Spinal cord (tissue), 10 donors: ENCODE results near the gene PLD1. TPM values are rescaled to one million over a fixed set of nuclear protein-coding genes. Genes with fewer than 3 reads are reported as not detected.

ENCODE experiments used
- DNase-seq, 6 donors: peaks; one replicate each; pipeline versions ENCODE4 v3.0.0 to v3.0.0-alpha.2; 2013 to 2015; ENCODE audit warnings: low spot score in 6 of 6, low read depth in 4 of 6
- H3K27ac ChIP-seq: one replicate; pipeline ENCODE4 v1.5.1; 2013; ENCODE audit warnings: low read depth, low read length, control low read depth
- H3K27me3 ChIP-seq: one replicate; pipeline ENCODE4 v1.6.1; 2013; ENCODE audit warnings: low read length; ENCODE audit not compliant: control insufficient read depth, insufficient read depth
- H3K36me3 ChIP-seq: one replicate; pipeline ENCODE4 v1.6.1; 2013; ENCODE audit warnings: low read length; ENCODE audit not compliant: control insufficient read depth, insufficient read depth
- H3K4me1 ChIP-seq: one replicate; pipeline ENCODE4 v1.6.1; 2013; ENCODE audit warnings: low read length; ENCODE audit not compliant: control insufficient read depth, insufficient read depth
- H3K4me3 ChIP-seq: one replicate; pipeline ENCODE4 v1.5.1; 2013; ENCODE audit warnings: low read depth, low read length, control low read depth
- H3K9me3 ChIP-seq: one replicate; pipeline ENCODE4 v1.6.1; 2013; ENCODE audit warnings: low read length; ENCODE audit not compliant: control insufficient read depth, insufficient read depth
- WGBS: methylation state at CpG from one replicate; pipeline ENCODE4 v1.1.5; 2013; ENCODE audit warnings: missing lambda C conversion rate; ENCODE audit not compliant: insufficient coverage; 5-methylcytosine and 5-hydroxymethylcytosine counted together
- polyA plus RNA-seq, 2 donors: library from polyadenylated mRNA; unstranded; fragments of 120-200 nt; gene quantifications; one replicate each; pipeline ENCODE4 v1.2.1, GENCODE V29; 2013; ENCODE audit not compliant: insufficient read length in 2 of 2
- total RNA-seq, 2 donors: library from RNA; depleted of rRNA in 1 of 2; stranded (reverse); fragments of 120-200 nt in 1 of 2; fragments of >200 nt in 1 of 2; gene quantifications; one replicate each; pipeline versions ENCODE4 v1.2.3 to v1.2.4, GENCODE V29; 2013 to 2014
- donor health status: healthy.

Gene PLD1
- total and polyA plus RNA-seq, 4 donors, result 31.1 to 92.5 (median 51.2) TPM

- no peak for DNase-seq
- 95% methylated on average over 3 of the region's 3 CpGs for WGBS
- Histone ChIP-seq H3K9me3 (peaks cover 1% of the 10 kb centered on the region), H3K27ac (no peak overlapping the region), H3K4me1 (no peaks in the 10 kb centered on the region), H3K36me3 (no peaks in the 10 kb centered on the region), H3K27me3 (no peaks in the 10 kb centered on the region), H3K4me3 (no peak overlapping the region)
Observed at GRCh38 chr3:171802590-171802956, 7.7 kb downstream of the PLD1 start.

GRCh38 chr3:171801738-171802589 is 8.3 kb downstream of the PLD1 start:
- peaks cover 1% of the 10 kb centered on the region for H3K9me3 ChIP-seq
- no peaks in the 10 kb centered on the region for H3K27me3 ChIP-seq
- no peak for DNase-seq
- no peak overlapping the region for H3K27ac ChIP-seq
- WGBS, result 93% methylated on average over 4 of the region's 4 CpGs
- no peaks in the 10 kb centered on the region for H3K36me3 ChIP-seq
- H3K4me3 ChIP-seq, result no peak overlapping the region
- H3K4me1 ChIP-seq, result no peaks in the 10 kb centered on the region

- no peak overlapping the region for H3K4me3 ChIP-seq
- no peak for DNase-seq
- no CpG with 5 or more reads among the region's 1 CpG for WGBS
- no peak overlapping the region for H3K27ac ChIP-seq
- no peaks in the 10 kb centered on the region for H3K4me1 ChIP-seq
- H3K36me3 ChIP-seq, result no peaks in the 10 kb centered on the region
- H3K27me3 ChIP-seq, result no peaks in the 10 kb centered on the region
- H3K9me3 ChIP-seq, result peaks cover 1% of the 10 kb centered on the region
Observed at GRCh38 chr3:171799501-171799900, 10.8 kb downstream of the PLD1 start.

- no CpG with 5 or more reads among the region's 3 CpGs for WGBS
- no peak for DNase-seq
- no peaks in the 10 kb centered on the region for H3K36me3 ChIP-seq
- no peaks in the 10 kb centered on the region for H3K4me1 ChIP-seq
- H3K27me3 ChIP-seq, result no peaks in the 10 kb centered on the region
- H3K9me3 ChIP-seq, result no peaks in the 10 kb centered on the region
- no peak overlapping the region for H3K27ac ChIP-seq
- H3K4me3 ChIP-seq, result no peak overlapping the region
Observed at GRCh38 chr3:171797873-171798272, 12.4 kb downstream of the PLD1 start.

- Histone ChIP-seq H3K27ac (no peak overlapping the region), H3K4me3 (no peak overlapping the region), H3K4me1 (no peaks in the 10 kb centered on the region), H3K27me3 (no peaks in the 10 kb centered on the region), H3K36me3 (no peaks in the 10 kb centered on the region), H3K9me3 (no peaks in the 10 kb centered on the region)
- DNase-seq, result peak in 1 of 6 donors; percentile 26
- WGBS, result 38% methylated on average over 1 of the region's 1 CpG
Observed at GRCh38 chr3:171797265-171797679, 13.0 kb downstream of the PLD1 start.

GRCh38 chr3:171796625-171797264 is 13.5 kb downstream of the PLD1 start:
- Histone ChIP-seq H3K4me1 (no peaks in the 10 kb centered on the region), H3K27me3 (no peaks in the 10 kb centered on the region), H3K27ac (no peak overlapping the region), H3K9me3 (no peaks in the 10 kb centered on the region), H3K4me3 (no peak overlapping the region), H3K36me3 (no peaks in the 10 kb centered on the region)
- WGBS, result 95% methylated on average over 4 of the region's 4 CpGs
- DNase-seq, result no peak

- Histone ChIP-seq H3K4me3 (no peak overlapping the region), H3K36me3 (no peaks in the 10 kb centered on the region), H3K27me3 (no peaks in the 10 kb centered on the region), H3K4me1 (no peaks in the 10 kb centered on the region), H3K27ac (no peak overlapping the region), H3K9me3 (no peaks in the 10 kb centered on the region)
- 100% methylated on average over 2 of the region's 2 CpGs for WGBS
- DNase-seq, result no peak
Observed at GRCh38 chr3:171792531-171792930, 17.8 kb downstream of the PLD1 start.

- no peaks in the 10 kb centered on the region for H3K36me3 ChIP-seq
- H3K27me3 ChIP-seq, result no peaks in the 10 kb centered on the region
- no peak overlapping the region for H3K4me3 ChIP-seq
- H3K4me1 ChIP-seq, result no peaks in the 10 kb centered on the region
- H3K27ac ChIP-seq, result no peak overlapping the region
- WGBS, result 60% methylated on average over 3 of the region's 5 CpGs
- DNase-seq, result no peak
- no peaks in the 10 kb centered on the region for H3K9me3 ChIP-seq
Observed at GRCh38 chr3:171791692-171792076, 18.6 kb downstream of the PLD1 start.

- Histone ChIP-seq H3K9me3 (no peaks in the 10 kb centered on the region), H3K27me3 (no peaks in the 10 kb centered on the region), H3K27ac (no peak overlapping the region), H3K36me3 (no peaks in the 10 kb centered on the region), H3K4me1 (no peaks in the 10 kb centered on the region), H3K4me3 (no peak overlapping the region)
- no peak for DNase-seq
- WGBS, result 71% methylated on average over 1 of the region's 5 CpGs
Observed at GRCh38 chr3:171790898-171791691, 19.2 kb downstream of the PLD1 start.
